GM18526 (cell line): ENCODE results near the gene COPG1.

Experiments used
- POLR2A ChIP-seq: IDR thresholded peaks from 3 replicates; pipeline ENCODE4 v1.6.1; 2011; ENCODE audit not compliant: insufficient read length; ENCODE audit errors: extremely low read depth

The COPG1 gene, protein sequence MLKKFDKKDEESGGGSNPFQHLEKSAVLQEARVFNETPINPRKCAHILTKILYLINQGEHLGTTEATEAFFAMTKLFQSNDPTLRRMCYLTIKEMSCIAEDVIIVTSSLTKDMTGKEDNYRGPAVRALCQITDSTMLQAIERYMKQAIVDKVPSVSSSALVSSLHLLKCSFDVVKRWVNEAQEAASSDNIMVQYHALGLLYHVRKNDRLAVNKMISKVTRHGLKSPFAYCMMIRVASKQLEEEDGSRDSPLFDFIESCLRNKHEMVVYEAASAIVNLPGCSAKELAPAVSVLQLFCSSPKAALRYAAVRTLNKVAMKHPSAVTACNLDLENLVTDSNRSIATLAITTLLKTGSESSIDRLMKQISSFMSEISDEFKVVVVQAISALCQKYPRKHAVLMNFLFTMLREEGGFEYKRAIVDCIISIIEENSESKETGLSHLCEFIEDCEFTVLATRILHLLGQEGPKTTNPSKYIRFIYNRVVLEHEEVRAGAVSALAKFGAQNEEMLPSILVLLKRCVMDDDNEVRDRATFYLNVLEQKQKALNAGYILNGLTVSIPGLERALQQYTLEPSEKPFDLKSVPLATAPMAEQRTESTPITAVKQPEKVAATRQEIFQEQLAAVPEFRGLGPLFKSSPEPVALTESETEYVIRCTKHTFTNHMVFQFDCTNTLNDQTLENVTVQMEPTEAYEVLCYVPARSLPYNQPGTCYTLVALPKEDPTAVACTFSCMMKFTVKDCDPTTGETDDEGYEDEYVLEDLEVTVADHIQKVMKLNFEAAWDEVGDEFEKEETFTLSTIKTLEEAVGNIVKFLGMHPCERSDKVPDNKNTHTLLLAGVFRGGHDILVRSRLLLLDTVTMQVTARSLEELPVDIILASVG

DNA sequence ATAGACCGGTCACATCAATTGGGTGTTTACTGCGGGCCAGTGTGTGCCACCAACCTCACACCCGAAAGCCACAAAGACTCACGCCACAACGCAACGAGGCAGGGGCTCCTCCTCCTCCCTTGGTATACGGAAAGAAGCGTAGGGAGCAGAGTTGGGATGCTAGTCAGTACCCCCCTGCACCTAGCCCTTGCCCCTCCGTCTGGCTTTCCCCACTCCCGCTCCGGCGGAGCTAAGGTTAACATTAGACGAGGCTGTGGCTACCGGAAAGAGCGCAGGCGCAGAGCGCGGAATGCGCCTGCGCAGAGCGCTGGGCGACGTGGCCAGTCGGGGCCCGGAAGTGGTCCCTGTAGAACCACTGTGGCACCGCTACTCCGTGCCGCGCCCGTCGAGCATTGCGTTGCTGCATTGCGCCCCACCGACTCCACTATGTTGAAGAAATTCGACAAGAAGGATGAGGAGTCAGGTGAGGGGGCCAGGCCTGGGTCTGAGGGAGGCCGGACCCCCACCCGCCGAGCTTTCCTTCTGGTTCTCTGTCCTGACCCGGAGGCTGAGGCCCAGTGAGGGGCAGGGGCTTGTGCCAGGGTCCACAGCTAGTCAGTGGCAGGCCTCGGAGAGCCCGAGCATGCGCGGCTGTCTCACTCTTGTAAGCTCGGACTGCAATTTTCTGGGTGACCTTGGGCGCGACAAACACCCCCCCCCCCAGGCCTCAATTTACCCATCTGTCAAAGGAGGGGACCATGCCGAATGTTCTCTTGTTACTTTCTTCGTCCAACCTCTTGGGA, at the start of gene COPG1:
COPG1 (plus strand) TSS at position 323 of the 782 bp plus-strand sequence; CDS start at position 427, 104 bp downstream.
- peak; percentile 97 for TF ChIP-seq POLR2A

DNA sequence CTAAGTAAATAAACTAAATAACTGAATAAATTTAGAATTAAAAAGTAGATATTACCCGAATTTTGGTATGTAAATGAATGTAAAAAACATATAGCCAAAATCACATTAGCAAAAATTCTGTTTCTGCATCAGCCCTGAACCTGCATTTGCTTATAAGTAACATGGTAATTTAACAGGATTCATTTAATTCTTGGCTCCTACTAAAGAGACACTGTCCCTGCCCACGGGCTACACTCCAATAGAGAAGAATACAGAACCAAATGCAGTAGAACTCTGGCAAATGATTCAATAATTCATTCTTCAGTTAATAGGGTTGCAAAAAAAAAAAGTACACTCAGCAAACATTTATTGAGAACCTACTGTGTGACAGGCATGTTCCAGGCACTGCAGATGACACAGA, 44.9 kb upstream of the COPG1 start:
- no peak for TF ChIP-seq POLR2A

DNA sequence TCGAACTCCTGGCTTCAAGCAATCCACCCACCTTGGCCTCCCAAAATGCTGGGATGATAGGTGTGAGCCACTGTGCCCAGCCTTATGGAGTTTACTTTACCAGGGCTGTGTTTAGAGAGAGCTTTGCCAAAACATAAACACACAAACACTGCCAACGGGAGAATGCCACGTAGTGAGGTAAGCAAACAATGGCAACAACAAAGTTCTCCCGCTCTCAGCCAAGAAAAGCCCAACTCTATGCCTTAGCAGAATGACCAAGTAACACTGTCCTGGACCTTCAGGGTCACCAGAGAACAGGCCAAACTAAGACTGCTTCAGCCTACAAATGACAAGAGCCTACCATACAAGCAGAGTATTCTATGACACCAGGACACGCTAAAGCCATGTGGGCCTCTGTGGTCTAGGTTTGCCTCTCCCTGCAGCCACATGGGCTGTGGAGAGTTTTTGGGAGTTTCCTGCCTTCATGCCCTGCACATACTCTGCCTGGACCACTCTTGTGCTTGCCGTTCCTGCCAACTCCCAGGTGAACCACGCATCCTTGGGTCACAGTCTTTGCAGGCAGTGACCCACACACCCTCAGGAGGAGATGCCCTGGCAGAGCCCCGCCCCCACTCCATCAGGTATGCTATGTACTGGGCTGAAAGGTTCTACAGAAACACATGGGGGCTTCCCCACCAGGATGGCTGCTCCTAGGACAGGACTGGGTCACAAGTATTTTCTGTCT, 44.1 kb upstream of the COPG1 start:
- no peak for TF ChIP-seq POLR2A

DNA sequence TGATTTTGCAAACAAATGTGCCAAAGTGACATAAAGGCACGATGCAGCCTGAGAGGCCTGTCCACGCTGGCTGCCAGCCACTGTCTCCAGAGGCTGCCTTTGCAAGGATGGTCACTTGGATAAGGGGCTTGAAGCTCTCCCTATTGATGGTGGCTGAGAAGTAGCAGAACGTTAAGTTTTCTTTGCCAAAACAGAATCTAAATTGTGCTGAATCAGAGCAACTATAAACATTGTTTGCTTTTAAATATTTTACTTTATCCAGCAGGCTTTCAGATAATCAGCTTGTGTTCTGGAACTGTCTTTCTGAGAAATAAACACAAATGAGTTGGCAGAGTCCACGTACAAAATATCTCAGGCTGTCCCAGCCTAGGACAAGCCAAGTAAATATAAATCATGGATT, 41.9 kb upstream of the COPG1 start:
- TF ChIP-seq POLR2A: no peak

DNA sequence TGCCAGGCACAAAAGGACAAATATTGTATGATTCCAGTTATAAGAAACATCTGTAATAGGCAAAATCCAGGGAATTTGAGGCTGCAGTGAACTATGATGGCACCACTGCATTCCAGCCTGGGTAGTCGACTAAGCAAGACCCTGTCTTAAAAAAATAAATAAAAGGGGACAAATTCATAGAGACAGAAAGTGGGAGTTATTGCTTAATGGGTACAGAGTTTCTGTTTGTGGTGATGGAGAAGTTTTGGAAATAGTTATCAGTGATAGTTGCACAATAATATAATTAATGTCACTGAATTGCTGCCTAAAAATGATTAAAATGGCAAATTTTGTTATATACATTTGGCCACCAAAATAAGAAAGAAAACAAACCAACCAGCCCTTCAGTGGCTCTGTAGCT, 38.1 kb upstream of the COPG1 start:
- no peak for TF ChIP-seq POLR2A

DNA sequence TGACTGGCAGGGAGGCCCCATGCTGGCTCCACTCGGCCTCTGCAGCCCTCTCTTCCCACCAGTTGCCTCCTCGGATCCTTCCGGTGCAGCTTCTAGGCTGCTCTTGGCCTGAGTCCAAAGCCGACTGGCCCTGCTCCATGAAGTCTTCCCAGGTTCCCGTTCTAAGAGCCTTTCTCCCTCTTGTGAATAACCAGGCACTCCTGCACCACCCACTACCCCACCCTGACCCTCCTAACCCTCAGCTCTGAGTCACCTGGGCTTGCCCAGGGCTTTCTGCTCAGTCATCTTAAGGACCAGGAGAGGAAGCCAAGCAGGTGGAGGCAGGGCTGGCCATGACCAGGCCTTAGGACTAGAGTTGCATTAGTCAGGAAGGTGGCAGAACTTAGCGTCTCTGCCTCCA, 37.6 kb upstream of the COPG1 start:
- TF ChIP-seq POLR2A: no peak

DNA sequence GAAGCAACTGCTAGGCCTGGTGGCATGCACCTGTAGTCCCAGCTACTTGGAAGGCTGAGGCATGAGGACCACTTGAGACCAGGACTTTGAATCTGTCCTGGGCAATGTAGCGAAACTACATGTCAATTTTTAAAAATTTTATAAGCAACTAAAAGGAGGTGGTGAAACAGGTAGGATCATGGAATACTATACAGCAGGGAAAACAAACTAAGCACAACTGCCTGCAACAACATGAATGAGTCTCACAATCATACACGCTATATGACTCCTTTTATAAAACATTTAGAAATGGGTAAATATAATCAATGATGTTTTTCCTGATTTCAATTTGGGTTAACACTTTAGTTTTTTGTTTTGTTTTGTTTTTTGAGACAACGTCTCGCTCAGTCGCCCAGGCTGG, 36.2 kb upstream of the COPG1 start:
- no peak for TF ChIP-seq POLR2A

DNA sequence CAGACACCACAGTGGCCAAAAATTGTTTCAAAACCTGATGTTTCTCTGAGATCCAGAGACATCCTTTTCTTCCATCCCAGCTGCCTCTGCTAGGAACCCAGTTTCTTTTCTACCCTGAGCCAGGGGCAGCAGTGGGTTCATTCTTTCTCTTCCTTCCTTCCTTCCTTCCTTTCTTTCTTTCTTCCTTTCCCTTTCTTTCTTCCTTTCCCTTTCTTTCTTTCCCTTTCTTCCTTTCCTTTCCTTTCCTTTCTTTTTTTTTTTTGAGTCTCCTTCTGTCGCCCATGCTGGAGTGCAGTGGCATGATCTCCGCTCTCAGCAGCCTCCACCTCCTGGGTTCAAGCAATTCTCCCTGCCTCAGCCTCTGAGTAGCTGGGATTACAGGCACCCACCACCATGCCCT, 30.7 kb upstream of the COPG1 start:
- TF ChIP-seq POLR2A: no peak

DNA sequence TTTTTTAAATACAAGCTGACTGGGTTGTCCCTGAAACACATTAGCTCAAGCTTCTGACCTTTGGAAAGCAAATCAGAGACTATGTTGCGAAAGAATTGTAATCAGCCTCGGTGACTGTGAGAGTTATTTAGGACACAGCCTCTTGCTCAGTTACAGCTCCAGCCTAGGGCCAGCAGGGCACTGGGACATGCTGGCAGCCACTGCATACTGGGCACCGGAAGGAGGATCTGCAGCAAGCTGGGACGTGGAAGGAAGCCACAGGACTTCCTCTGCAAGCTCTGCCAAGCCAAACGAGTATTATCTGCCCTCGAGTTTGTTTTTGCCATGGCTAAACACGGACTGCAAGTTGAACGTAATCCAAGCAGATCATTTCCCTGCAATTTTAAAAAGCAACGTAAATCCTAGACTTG, 24.4 kb upstream of the COPG1 start:
- TF ChIP-seq POLR2A: no peak

DNA sequence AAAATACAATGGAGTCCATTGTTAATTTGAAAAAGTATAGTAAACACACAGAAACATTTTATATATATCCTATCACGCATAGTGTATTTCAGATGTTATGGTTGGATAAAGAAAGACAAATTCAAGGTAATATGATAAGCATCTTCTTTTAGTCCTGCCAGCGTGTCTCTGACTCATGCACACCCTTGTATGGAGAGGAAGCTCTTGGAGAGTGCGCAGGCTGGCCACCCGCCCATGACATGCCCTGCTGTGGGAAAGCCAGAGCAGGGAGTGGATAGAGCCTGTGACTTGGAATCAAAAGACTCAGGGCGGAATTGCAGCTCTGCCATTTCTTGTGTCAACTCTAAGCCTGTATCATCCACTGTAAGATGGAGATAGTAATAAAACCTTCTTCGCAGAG, 23.0 kb upstream of the COPG1 start:
- TF ChIP-seq POLR2A: no peak

DNA sequence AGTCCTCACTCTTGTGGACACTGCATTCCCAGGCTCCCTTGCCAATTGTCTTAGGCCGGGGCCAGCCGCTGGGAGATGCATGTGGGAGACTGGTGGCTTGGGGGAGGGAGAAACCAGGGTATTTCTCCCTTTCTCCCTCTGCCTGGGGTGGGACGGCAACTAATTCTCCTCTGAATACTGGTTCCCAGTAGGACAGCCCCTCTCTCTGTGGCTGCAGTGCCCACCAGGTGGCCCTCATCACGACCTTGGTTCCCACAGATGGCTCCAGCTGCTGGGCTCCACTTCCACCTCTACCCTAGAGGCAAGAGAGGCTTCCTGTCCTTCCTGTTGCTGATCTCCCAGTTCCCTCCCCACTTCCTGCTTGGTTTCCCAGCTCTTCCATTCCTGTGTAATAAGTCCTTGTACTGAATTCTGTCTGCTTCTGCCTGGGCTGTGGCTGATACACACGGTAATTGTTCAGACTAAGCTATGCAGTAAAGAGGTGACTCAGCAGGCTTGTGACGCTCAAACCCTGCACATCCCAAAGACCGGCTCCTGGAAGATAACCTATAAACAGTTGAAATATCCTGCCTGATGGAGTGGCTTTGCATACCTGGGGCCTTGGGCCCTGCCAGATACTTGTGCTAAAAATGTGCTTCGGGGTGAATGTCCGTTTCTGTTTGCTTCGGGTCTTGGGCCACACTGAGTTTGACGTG, 20.4 kb upstream of the COPG1 start:
- no peak for TF ChIP-seq POLR2A

DNA sequence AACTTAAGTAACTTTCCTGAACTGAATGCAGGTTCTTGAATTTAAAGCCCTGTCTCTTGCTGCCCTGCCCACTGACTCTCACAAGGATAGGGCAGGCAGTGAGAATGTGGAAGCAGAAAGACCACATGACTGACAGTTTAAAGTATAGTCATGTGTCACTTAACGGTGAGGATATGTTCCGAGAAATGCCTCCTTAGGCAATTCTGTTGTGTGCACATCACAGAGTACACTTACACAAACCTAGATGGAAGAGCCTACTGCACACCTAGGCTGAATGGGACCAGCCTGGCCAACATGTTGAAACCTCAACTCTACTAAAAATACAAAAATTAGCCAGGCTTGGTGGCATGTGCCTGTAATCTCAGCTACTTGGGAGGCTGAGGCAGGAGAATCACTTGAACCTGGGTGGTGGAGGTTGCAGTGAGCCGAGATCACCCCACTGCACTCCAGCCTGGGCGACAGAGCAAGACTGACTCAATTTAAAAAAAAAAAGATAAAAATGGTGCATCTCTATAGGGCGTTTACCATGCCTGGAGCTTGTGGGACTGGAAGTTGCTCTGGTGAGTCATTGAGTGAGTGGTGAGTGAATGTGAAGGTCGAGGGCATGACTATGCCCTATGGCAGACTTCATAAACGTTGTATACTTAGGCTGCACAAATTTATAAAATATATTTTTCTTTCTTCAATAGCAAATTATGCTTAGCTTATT, 18.9 kb upstream of the COPG1 start:
- TF ChIP-seq POLR2A: no peak

DNA sequence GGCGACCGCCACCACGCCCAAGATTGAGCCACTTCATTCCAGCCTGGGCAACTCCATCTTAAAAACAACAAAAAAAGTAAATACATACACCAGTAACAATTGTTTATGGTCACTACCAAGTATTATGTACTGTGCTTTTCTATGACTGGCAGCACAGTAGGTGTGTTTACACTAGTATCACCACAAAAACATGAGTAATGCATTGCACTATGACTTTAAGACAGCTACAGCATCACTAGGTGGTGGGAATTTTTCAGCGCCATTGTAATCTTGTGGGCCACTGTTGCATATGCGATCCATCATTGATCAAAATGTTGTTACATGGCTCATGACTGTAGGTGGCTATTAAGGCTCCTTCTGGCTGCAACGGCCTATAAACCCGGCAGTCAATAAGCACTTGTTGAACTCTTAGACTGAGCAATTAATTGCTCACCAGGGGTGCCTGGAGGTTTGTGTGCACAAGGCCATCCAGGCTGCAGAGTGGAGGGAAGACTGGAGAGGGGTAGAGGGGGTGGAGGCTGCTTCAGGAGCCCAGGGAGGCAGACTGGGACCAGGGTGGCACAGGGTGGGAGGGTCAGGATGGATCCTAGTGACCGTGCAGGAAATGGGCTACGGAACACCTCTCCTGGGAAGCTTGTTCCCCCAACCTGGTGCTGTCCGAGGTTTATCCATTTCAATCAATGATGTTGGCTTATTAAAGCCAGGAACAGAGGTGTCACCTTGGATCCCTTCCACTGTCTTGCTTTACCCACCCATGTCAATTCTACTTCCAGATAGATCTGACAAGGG, 17.9 kb upstream of the COPG1 start:
- no peak for TF ChIP-seq POLR2A
